ENCODE measurements around the gene COMMD4. TPM values are rescaled to one million over a fixed set of nuclear protein-coding genes. Genes with fewer than 3 reads are reported as not detected.

The COMMD4 gene
- total and polyA plus RNA-seq, 5 donors: 33.7 to 52.1 (median 39.2) TPM

Small RNA genes within 50 kb of the gene (microRNA-seq; reads per million reads assigned to microRNA genes)
- gene MIR631: 0 reads per million in 2 donors

Other genes with a start within 250 kb of the COMMD4 start
- 10 to 100 TPM in 2 of 4 donors, 1 to 10 TPM in 2; 7.4 to 12.7 (median 9.1) TPM for gene C15orf39, start 134.2 kb upstream of the COMMD4 start, total RNA-seq
- 5.3 TPM for gene C15orf39, start 134.2 kb upstream of the COMMD4 start, polyA plus RNA-seq
- not detected for gene GOLGA6C, start 77.7 kb upstream of the COMMD4 start, total RNA-seq
- not detected for gene GOLGA6C, start 77.7 kb upstream of the COMMD4 start, polyA plus RNA-seq
- gene GOLGA6D, start 53.2 kb upstream of the COMMD4 start, total RNA-seq: not detected
- gene GOLGA6D, start 53.2 kb upstream of the COMMD4 start, polyA plus RNA-seq: not detected
- 10 to 100 TPM; 12.2 to 22.3 (median 14.0) TPM for gene NEIL1, start 11.0 kb downstream of the COMMD4 start, total RNA-seq
- gene NEIL1, start 11.0 kb downstream of the COMMD4 start, polyA plus RNA-seq: 17.1 TPM
- 100 to 1,000 TPM; 122 to 175 (median 135) TPM for gene MAN2C1, start 32.5 kb downstream of the COMMD4 start, total RNA-seq
- gene MAN2C1, start 32.5 kb downstream of the COMMD4 start, polyA plus RNA-seq: 131 TPM
- 10 to 100 TPM; 28.7 to 40.0 (median 35.9) TPM for gene SIN3A, start 115.6 kb downstream of the COMMD4 start, total RNA-seq
- gene SIN3A, start 115.6 kb downstream of the COMMD4 start, polyA plus RNA-seq: 8.5 TPM
- 10 to 100 TPM in 1 of 4 donors, 1 to 10 TPM in 3; 8.9 to 16.0 (median 9.6) TPM for gene PTPN9, start 243.3 kb downstream of the COMMD4 start, total RNA-seq
- 4.5 TPM for gene PTPN9, start 243.3 kb downstream of the COMMD4 start, polyA plus RNA-seq

Measured in right cardiac atrium (tissue), 5 donors.